Measurements from ENCODE around the gene ERCC6L2.

Gene ERCC6L2

GRCh38 chr9:95854386-95855020 lies 21.0 kb upstream of the ERCC6L2 start:
- Mint-ChIP-seq H3K4me3 (no peak overlapping the region), H3K27ac (no peak overlapping the region), H3K27me3 (no peaks in the 10 kb centered on the region), H3K9me3 (no peaks in the 10 kb centered on the region), H3K4me1 (ENCODE audit: low read depth) (peaks cover 52% of the 10 kb centered on the region), H3K36me3 (ENCODE audit: low read depth) (peaks cover 2% of the 10 kb centered on the region)
- no peak for DNase-seq

- H3K4me3 Mint-ChIP-seq, result no peak overlapping the region
- no peaks in the 10 kb centered on the region for H3K36me3 Mint-ChIP-seq (ENCODE audit: low read depth)
- no peak overlapping the region for H3K27ac Mint-ChIP-seq
- H3K9me3 Mint-ChIP-seq, result no peaks in the 10 kb centered on the region
- no peak for DNase-seq
- peaks cover 53% of the 10 kb centered on the region for H3K4me1 Mint-ChIP-seq (ENCODE audit: low read depth)
- H3K27me3 Mint-ChIP-seq, result no peaks in the 10 kb centered on the region
Observed at GRCh38 chr9:95855961-95856360, 19.5 kb upstream of the ERCC6L2 start.

GRCh38 chr9:95857124-95857523 lies 18.4 kb upstream of the ERCC6L2 start:
- H3K27me3 Mint-ChIP-seq, result no peaks in the 10 kb centered on the region
- peaks cover 4% of the 10 kb centered on the region for H3K36me3 Mint-ChIP-seq (ENCODE audit: low read depth)
- no peak overlapping the region for H3K27ac Mint-ChIP-seq
- no peak overlapping the region for H3K4me3 Mint-ChIP-seq
- peaks cover 7% of the 10 kb centered on the region for H3K9me3 Mint-ChIP-seq
- DNase-seq, result no peak
- H3K4me1 Mint-ChIP-seq (ENCODE audit: low read depth), result peaks cover 45% of the 10 kb centered on the region

- Mint-ChIP-seq H3K4me3 (no peak overlapping the region), H3K27ac (no peak overlapping the region), H3K27me3 (no peaks in the 10 kb centered on the region), H3K4me1 (ENCODE audit: low read depth) (peaks cover 37% of the 10 kb centered on the region), H3K9me3 (peaks cover 12% of the 10 kb centered on the region), H3K36me3 (ENCODE audit: low read depth) (peaks cover 4% of the 10 kb centered on the region)
- no peak for DNase-seq
Observed at GRCh38 chr9:95857896-95858295, 17.6 kb upstream of the ERCC6L2 start.

GRCh38 chr9:95862343-95862742 lies 13.1 kb upstream of the ERCC6L2 start:
- Mint-ChIP-seq H3K4me1 (ENCODE audit: low read depth) (peaks cover 24% of the 10 kb centered on the region), H3K9me3 (peaks cover 22% of the 10 kb centered on the region), H3K4me3 (no peak overlapping the region)

GRCh38 chr9:95864852-95865580 lies 10.5 kb upstream of the ERCC6L2 start:
- no peak overlapping the region for H3K4me3 Mint-ChIP-seq
- H3K27ac Mint-ChIP-seq, result no peak overlapping the region
- peaks cover 22% of the 10 kb centered on the region for H3K9me3 Mint-ChIP-seq
- peaks cover 7% of the 10 kb centered on the region for H3K4me1 Mint-ChIP-seq (ENCODE audit: low read depth)
- peaks cover 33% of the 10 kb centered on the region for H3K36me3 Mint-ChIP-seq (ENCODE audit: low read depth)
- H3K27me3 Mint-ChIP-seq, result no peaks in the 10 kb centered on the region
- DNase-seq, result no peak

More at GRCh38 chr9:95862343-95862742, 13.1 kb upstream of the ERCC6L2 start:
- Mint-ChIP-seq H3K27me3 (no peaks in the 10 kb centered on the region), H3K27ac (no peak overlapping the region), H3K36me3 (ENCODE audit: low read depth) (peaks cover 26% of the 10 kb centered on the region)
- no peak for DNase-seq

GRCh38 chr9:95870352-95870751 lies 5.1 kb upstream of the ERCC6L2 start:
- no peaks in the 10 kb centered on the region for H3K27me3 Mint-ChIP-seq

GRCh38 chr9:95870906-95871305 lies 4.6 kb upstream of the ERCC6L2 start:
- peaks cover 11% of the 10 kb centered on the region for H3K9me3 Mint-ChIP-seq
- DNase-seq, result no peak
- no peak overlapping the region for H3K4me3 Mint-ChIP-seq
- H3K27ac Mint-ChIP-seq, result no peak overlapping the region
- H3K36me3 Mint-ChIP-seq (ENCODE audit: low read depth), result peaks cover 43% of the 10 kb centered on the region
- H3K27me3 Mint-ChIP-seq, result no peaks in the 10 kb centered on the region
- H3K4me1 Mint-ChIP-seq (ENCODE audit: low read depth), result peaks cover 19% of the 10 kb centered on the region

More at GRCh38 chr9:95870352-95870751, 5.1 kb upstream of the ERCC6L2 start:
- DNase-seq, result no peak
- Mint-ChIP-seq H3K9me3 (peaks cover 11% of the 10 kb centered on the region), H3K36me3 (ENCODE audit: low read depth) (peaks cover 46% of the 10 kb centered on the region), H3K4me3 (no peak overlapping the region), H3K4me1 (ENCODE audit: low read depth) (peaks cover 23% of the 10 kb centered on the region), H3K27ac (no peak overlapping the region)

GRCh38 chr9:95874303-95874988 lies 1.0 kb upstream of the ERCC6L2 start:
- Mint-ChIP-seq H3K4me3 (no peak overlapping the region), H3K9me3 (peaks cover 10% of the 10 kb centered on the region), H3K4me1 (ENCODE audit: low read depth) (peaks cover 25% of the 10 kb centered on the region), H3K36me3 (ENCODE audit: low read depth) (peaks cover 40% of the 10 kb centered on the region), H3K27me3 (no peaks in the 10 kb centered on the region), H3K27ac (no peak overlapping the region)
- DNase-seq, result no peak

- DNase-seq, result peak; percentile 75
- Mint-ChIP-seq H3K9me3 (peaks cover 10% of the 10 kb centered on the region), H3K4me3 (no peak overlapping the region), H3K27me3 (no peaks in the 10 kb centered on the region), H3K4me1 (ENCODE audit: low read depth) (peaks cover 29% of the 10 kb centered on the region), H3K27ac (no peak overlapping the region), H3K36me3 (ENCODE audit: low read depth) (peaks cover 36% of the 10 kb centered on the region)
Observed at GRCh38 chr9:95874989-95875304, 544 bp upstream of the ERCC6L2 start.

GRCh38 chr9:95876138-95876444 lies 600 bp downstream of the ERCC6L2 start:
- DNase-seq, result no peak
- no peak overlapping the region for H3K4me3 Mint-ChIP-seq
- H3K9me3 Mint-ChIP-seq, result peaks cover 4% of the 10 kb centered on the region
- no peak overlapping the region for H3K27ac Mint-ChIP-seq
- H3K4me1 Mint-ChIP-seq (ENCODE audit: low read depth), result peaks cover 39% of the 10 kb centered on the region
- H3K27me3 Mint-ChIP-seq, result no peaks in the 10 kb centered on the region
- peaks cover 32% of the 10 kb centered on the region for H3K36me3 Mint-ChIP-seq (ENCODE audit: low read depth)

- H3K9me3 Mint-ChIP-seq, result no peaks in the 10 kb centered on the region
- H3K27me3 Mint-ChIP-seq, result no peaks in the 10 kb centered on the region
- no peak overlapping the region for H3K4me3 Mint-ChIP-seq
- H3K36me3 Mint-ChIP-seq (ENCODE audit: low read depth), result peaks cover 32% of the 10 kb centered on the region
- H3K27ac Mint-ChIP-seq, result no peak overlapping the region
- H3K4me1 Mint-ChIP-seq (ENCODE audit: low read depth), result peaks cover 44% of the 10 kb centered on the region
- DNase-seq, result no peak
Observed at GRCh38 chr9:95876595-95876994, 1.1 kb downstream of the ERCC6L2 start.

- Mint-ChIP-seq H3K36me3 (ENCODE audit: low read depth) (peaks cover 32% of the 10 kb centered on the region), H3K4me3 (no peak overlapping the region), H3K27me3 (no peaks in the 10 kb centered on the region), H3K27ac (no peak overlapping the region), H3K9me3 (no peaks in the 10 kb centered on the region), H3K4me1 (ENCODE audit: low read depth) (peaks cover 53% of the 10 kb centered on the region)
- DNase-seq, result no peak
Observed at GRCh38 chr9:95877984-95878383, 2.5 kb downstream of the ERCC6L2 start.

- Mint-ChIP-seq H3K9me3 (no peaks in the 10 kb centered on the region), H3K4me1 (ENCODE audit: low read depth) (peaks cover 57% of the 10 kb centered on the region), H3K27ac (peak overlapping the region; percentile 29), H3K27me3 (no peaks in the 10 kb centered on the region), H3K4me3 (no peak overlapping the region), H3K36me3 (ENCODE audit: low read depth) (peaks cover 48% of the 10 kb centered on the region)
- DNase-seq, result no peak
Observed at GRCh38 chr9:95879591-95879990, 4.1 kb downstream of the ERCC6L2 start.

- H3K36me3 Mint-ChIP-seq (ENCODE audit: low read depth), result peaks cover 53% of the 10 kb centered on the region
- H3K9me3 Mint-ChIP-seq, result no peaks in the 10 kb centered on the region
- H3K27ac Mint-ChIP-seq, result peak overlapping the region; percentile 79
- DNase-seq, result no peak
- no peaks in the 10 kb centered on the region for H3K27me3 Mint-ChIP-seq
- H3K4me1 Mint-ChIP-seq (ENCODE audit: low read depth), result peaks cover 59% of the 10 kb centered on the region
- no peak overlapping the region for H3K4me3 Mint-ChIP-seq
Observed at GRCh38 chr9:95880021-95880690, 4.7 kb downstream of the ERCC6L2 start.

Data from activated T-cell treated with anti-CD3 and anti-CD28 coated beads, Interleukin-2, amount 50 U/mL, for 24 hours (primary cell).